ENCODE data around the gene HIPK2. TPM values are rescaled to one million over a fixed set of nuclear protein-coding genes. Genes with fewer than 3 reads are reported as not detected.

HIPK2 gene
- total RNA-seq, 1 experiment from 2014 or later = 35.2 TPM

DNA sequence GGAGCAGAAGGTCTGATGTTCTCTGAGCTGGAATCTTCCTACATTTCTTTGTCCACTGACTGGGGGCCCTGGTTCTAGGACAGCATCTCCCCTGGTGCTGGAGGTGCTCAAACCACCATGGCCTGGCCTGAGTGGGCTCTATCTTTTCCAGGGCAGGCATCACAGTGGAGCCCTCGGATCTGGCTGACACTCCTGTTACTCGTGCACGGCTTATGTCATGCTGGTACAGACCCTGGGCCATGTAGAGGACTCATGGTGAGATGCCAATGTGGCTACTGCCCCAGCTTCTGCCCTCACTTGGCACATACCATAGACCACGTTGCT lies 96.0 kb downstream of the HIPK2 start:
- Histone ChIP-seq H3K9me3 (ENCODE audit: insufficient read depth, low read depth) (peaks cover 7% of the 10 kb centered on the region), H3K36me3 (ENCODE audit: low read depth) (no peaks in the 10 kb centered on the region), H3K79me2 (ENCODE audit: low read depth) (no peaks in the 10 kb centered on the region), H3K9me2 (ENCODE audit: insufficient read depth) (no peaks in the 10 kb centered on the region), H2AFZ (no peak overlapping the region), H3K27me3 (ENCODE audit: insufficient read depth, low read depth) (no peaks in the 10 kb centered on the region), H3K4me1 (replicated peaks; ENCODE audit: insufficient read depth) (0 out of 2 replicates have a peak, but pooled peaks cover 3% of the 10 kb centered on the region), H3K4me2 (no peak overlapping the region), H3K27ac (no peak overlapping the region), H3K4me3 (no peak overlapping the region), H4K20me1 (ENCODE audit: insufficient read depth) (no peaks in the 10 kb centered on the region), H3F3A (ENCODE audit: insufficient read depth, low read depth) (no peaks in the 10 kb centered on the region)
- intact Hi-C loops (cut with micrococcal nuclease; ENCODE audit: unreplicated experiment) = no loop called here
- CTCF ChIA-PET = no interaction called here
- no peak for TF ChIP-seq EZH2 (IDR thresholded peaks at IDR 0.05; ENCODE audit: low read depth)
- POLR2A ChIA-PET (ENCODE audit: unreplicated experiment) = no interaction called here
- no TSS peak for BruUV-seq (replicated peaks)
- no peak for DNase-seq

DNA sequence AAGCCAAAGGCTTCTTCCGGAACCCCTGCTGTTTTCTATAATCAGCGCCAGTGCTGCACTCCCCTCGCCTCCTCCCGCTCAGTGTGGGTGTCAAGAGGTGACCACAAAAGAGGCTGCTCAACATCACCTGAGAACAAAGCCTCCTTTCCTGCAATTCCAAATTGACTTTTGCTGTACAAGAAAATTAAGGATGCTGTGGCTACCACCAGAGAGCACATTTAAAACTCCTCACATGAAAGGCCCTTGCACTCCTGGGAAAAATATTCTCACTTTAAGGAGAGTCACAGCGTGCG lies 96.4 kb downstream of the HIPK2 start:
- H3K4me1 ChIP-seq (replicated peaks; ENCODE audit: insufficient read depth) = 0 out of 2 replicates have a peak, but pooled peaks cover 3% of the 10 kb centered on the region
- H3K27ac ChIP-seq = no peak overlapping the region
- H2AFZ ChIP-seq = no peak overlapping the region
- no peak for DNase-seq
- no peaks in the 10 kb centered on the region for H3K9me2 ChIP-seq (ENCODE audit: insufficient read depth)
- no peaks in the 10 kb centered on the region for H3K36me3 ChIP-seq (ENCODE audit: low read depth)
- POLR2A ChIA-PET (ENCODE audit: unreplicated experiment) = interaction anchor here (0.6 kb wide), 2 partner anchors 21 to 189 kb away, joined by 6 to 10 read pairs; no protein-coding TSS in a partner anchor
- H3K9me3 ChIP-seq (ENCODE audit: insufficient read depth, low read depth) = peaks cover 7% of the 10 kb centered on the region
- no peaks in the 10 kb centered on the region for H4K20me1 ChIP-seq (ENCODE audit: insufficient read depth)
- CTCF ChIA-PET = no interaction called here
- BruUV-seq (replicated peaks) = no TSS peak
- no peak overlapping the region for H3K4me3 ChIP-seq
- no peak for TF ChIP-seq EZH2 (IDR thresholded peaks at IDR 0.05; ENCODE audit: low read depth)
- TF ChIP-seq, protein P1, sequence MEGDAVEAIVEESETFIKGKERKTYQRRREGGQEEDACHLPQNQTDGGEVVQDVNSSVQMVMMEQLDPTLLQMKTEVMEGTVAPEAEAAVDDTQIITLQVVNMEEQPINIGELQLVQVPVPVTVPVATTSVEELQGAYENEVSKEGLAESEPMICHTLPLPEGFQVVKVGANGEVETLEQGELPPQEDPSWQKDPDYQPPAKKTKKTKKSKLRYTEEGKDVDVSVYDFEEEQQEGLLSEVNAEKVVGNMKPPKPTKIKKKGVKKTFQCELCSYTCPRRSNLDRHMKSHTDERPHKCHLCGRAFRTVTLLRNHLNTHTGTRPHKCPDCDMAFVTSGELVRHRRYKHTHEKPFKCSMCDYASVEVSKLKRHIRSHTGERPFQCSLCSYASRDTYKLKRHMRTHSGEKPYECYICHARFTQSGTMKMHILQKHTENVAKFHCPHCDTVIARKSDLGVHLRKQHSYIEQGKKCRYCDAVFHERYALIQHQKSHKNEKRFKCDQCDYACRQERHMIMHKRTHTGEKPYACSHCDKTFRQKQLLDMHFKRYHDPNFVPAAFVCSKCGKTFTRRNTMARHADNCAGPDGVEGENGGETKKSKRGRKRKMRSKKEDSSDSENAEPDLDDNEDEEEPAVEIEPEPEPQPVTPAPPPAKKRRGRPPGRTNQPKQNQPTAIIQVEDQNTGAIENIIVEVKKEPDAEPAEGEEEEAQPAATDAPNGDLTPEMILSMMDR (conservative IDR thresholded peaks at IDR 0.05) = no peak
- H3F3A ChIP-seq (ENCODE audit: insufficient read depth, low read depth) = no peaks in the 10 kb centered on the region
- intact Hi-C loops (cut with micrococcal nuclease; ENCODE audit: unreplicated experiment) = no loop called here
- H3K4me2 ChIP-seq = no peak overlapping the region
- no peaks in the 10 kb centered on the region for H3K79me2 ChIP-seq (ENCODE audit: low read depth)
- H3K27me3 ChIP-seq (ENCODE audit: insufficient read depth, low read depth) = no peaks in the 10 kb centered on the region

GRCh38 chr7:139680676-139681462 lies 96.9 kb downstream of the HIPK2 start:
- Histone ChIP-seq H3K79me2 (ENCODE audit: low read depth) (no peaks in the 10 kb centered on the region), H3K27ac (0 out of 2 replicates have a peak overlapping the region, but pooled peaks have one; percentile 21), H2AFZ (no peak overlapping the region), H3K4me1 (replicated peaks; ENCODE audit: insufficient read depth) (0 out of 2 replicates have a peak, but pooled peaks cover 3% of the 10 kb centered on the region), H3K4me2 (no peak overlapping the region), H4K20me1 (ENCODE audit: insufficient read depth) (no peaks in the 10 kb centered on the region), H3K36me3 (ENCODE audit: low read depth) (no peaks in the 10 kb centered on the region), H3F3A (ENCODE audit: insufficient read depth, low read depth) (no peaks in the 10 kb centered on the region), H3K9me2 (ENCODE audit: insufficient read depth) (no peaks in the 10 kb centered on the region), H3K27me3 (ENCODE audit: insufficient read depth, low read depth) (no peaks in the 10 kb centered on the region), H3K4me3 (no peak overlapping the region), H3K9me3 (ENCODE audit: insufficient read depth, low read depth) (peaks cover 3% of the 10 kb centered on the region)
- POLR2A ChIA-PET (ENCODE audit: unreplicated experiment) = interaction anchor here (0.5 to 0.7 kb wide), 4 partner anchors 20 to 190 kb away, joined by 3 to 10 read pairs (median 5); no protein-coding TSS in a partner anchor
- BruUV-seq (replicated peaks) = TSS peak; percentile 90
- DNase-seq = peak; percentile 48 to 56
- CTCF ChIA-PET = no interaction called here
- TF ChIP-seq EZH2 (IDR thresholded peaks at IDR 0.05; ENCODE audit: low read depth) = no peak
- TF ChIP-seq, protein P1 (conservative IDR thresholded peaks at IDR 0.05) = no peak
- intact Hi-C loops (cut with micrococcal nuclease; ENCODE audit: unreplicated experiment) = no loop called here
